Lower leg skin (tissue), 4 donors: ENCODE results near the gene PGF. TPM values are rescaled to one million over a fixed set of nuclear protein-coding genes. Genes with fewer than 3 reads are reported as not detected.
"Not testable (repeated sequence)": the region's sequence is repeated elsewhere in the genome, so short reads cannot be mapped to it uniquely, and the experiment has no call there.

ENCODE experiments used
- DNase-seq, 2 donors: peaks; one replicate each; pipeline ENCODE4 v3.0.0-alpha.2; 2019; ENCODE audit warnings: low spot score in 2 of 2
- H3K4me3 ChIP-seq: fragments of 200-600 bp; sonication (generic); 2 replicates; pipeline ENCODE4 v1.5.1; 2017; ENCODE audit warnings: mild to moderate bottlenecking, low read depth; ENCODE audit not compliant: poor library complexity, severe bottlenecking
- CTCF ChIP-seq, 3 donors: fragments of 450-650 bp; IDR thresholded peaks; one replicate each; pipeline ENCODE4 v1.5.1; 2016; ENCODE audit warnings: antibody characterized with exemption in 3 of 3, mild to moderate bottlenecking in 3 of 3, moderate library complexity in 2 of 3
- POLR2A ChIP-seq, 2 donors: fragments of 450-650 bp; IDR thresholded peaks; one replicate each; pipeline ENCODE4 v1.6.1; 2016 to 2017; ENCODE audit warnings: antibody characterized with exemption in 2 of 2, mild to moderate bottlenecking in 1 of 2, moderate library complexity in 1 of 2
- WGBS, 2 donors: methylation state at CpG; one replicate each; pipeline ENCODE4 v1.1.5; 2018; 5-methylcytosine and 5-hydroxymethylcytosine counted together
- intact Hi-C: fragments of 100-400 bp; cut with DNase I; formaldehyde crosslinking; loops from one replicate; pipeline ENCODE4 v1.15.0; 2023; ENCODE audit warnings: low total_unique reads
- total RNA-seq, 4 donors: library from RNA; depleted of rRNA; stranded (reverse); fragments of >200 nt; gene quantifications; one replicate each; pipeline ENCODE4 v1.1.0, GENCODE V29; 2016

PGF gene
- total RNA-seq, 4 donors from 2014 or later: 9.8 to 22.3 (median 14.0) TPM

GRCh38 chr14:74932401-74932901, 22.9 kb downstream of the PGF start:
- DNase-seq: peak in 1 of 2 donors; percentile 51
- TF ChIP-seq POLR2A (IDR thresholded peaks at IDR 0.05) (no peak), CTCF (IDR thresholded peaks at IDR 0.05) (no peak)
- WGBS, 2 donors: 29 to 40% methylated on average over 6 of the region's 6 CpGs
- no peak overlapping the region for H3K4me3 ChIP-seq
- intact Hi-C loops: no loop called here

GRCh38 chr14:74931744-74932143, 23.7 kb downstream of the PGF start:
- intact Hi-C loops, H3K4me3 ChIP-seq, DNase-seq: not testable (repeated sequence)
- whole genome bisulfite sequencing, 2 donors: 81 to 84% methylated on average over 9 of the region's 9 CpGs

- TF ChIP-seq POLR2A (IDR thresholded peaks at IDR 0.05) (no peak), CTCF (IDR thresholded peaks at IDR 0.05) (no peak)
- no peak for DNase-seq
- WGBS, 2 donors: 64 to 65% methylated on average over 6 of the region's 6 CpGs
- intact Hi-C loops: no loop called here
- no peak overlapping the region for H3K4me3 ChIP-seq
Observed at GRCh38 chr14:74929242-74929641, 26.2 kb downstream of the PGF start.

GRCh38 chr14:74927225-74927624, 28.2 kb downstream of the PGF start:
- DNase-seq: no peak
- no peak overlapping the region for H3K4me3 ChIP-seq
- 81 to 91% methylated on average over 6 of the region's 6 CpGs for WGBS, 2 donors
- intact Hi-C loops: no loop called here
- TF ChIP-seq CTCF (IDR thresholded peaks at IDR 0.05) (no peak), POLR2A (IDR thresholded peaks at IDR 0.05) (no peak)

- 83 to 85% methylated on average over 11 of the region's 11 CpGs for WGBS, 2 donors
- no peak overlapping the region for H3K4me3 ChIP-seq
- intact Hi-C loops: no loop called here
- DNase-seq: no peak
- TF ChIP-seq POLR2A (IDR thresholded peaks at IDR 0.05) (no peak), CTCF (IDR thresholded peaks at IDR 0.05) (no peak)
Observed at GRCh38 chr14:74924061-74924460, 31.3 kb downstream of the PGF start.

GRCh38 chr14:74922752-74923401, 32.5 kb downstream of the PGF start, which contains the start of gene RPS6KL1:
Gene RPS6KL1 (minus strand): TSS chr14:74923260. CDS start chr14:74921541, 1,719 bp downstream.
- 6 to 22% methylated on average over 12 to 43 of the region's 51 CpGs for WGBS, 2 donors
- no peak for TF ChIP-seq CTCF (IDR thresholded peaks at IDR 0.05)
- no peak for TF ChIP-seq POLR2A (IDR thresholded peaks at IDR 0.05)
- intact Hi-C loops: no loop called here
- peak; percentile 65 to 96 for DNase-seq
- peak within 1 kb of the TSS; percentile 11 for H3K4me3 ChIP-seq
